Esophagus muscularis mucosa (tissue), 4 donors: Measurements from ENCODE around the gene KLHL8.

Experiments used
- EP300 ChIP-seq: sonication (generic); formaldehyde crosslinking; IDR thresholded peaks from one replicate; pipeline ENCODE4 v1.6.1; 2017; ENCODE audit warnings: antibody characterized with exemption
- POLR2AphosphoS5 ChIP-seq, 2 donors: sonication (generic); formaldehyde crosslinking; IDR thresholded peaks; one replicate each; pipeline ENCODE4 v1.6.1; 2017; ENCODE audit warnings: antibody characterized with exemption in 2 of 2
- TF ChIP-seq, protein P1 (sequence below), 3 experiments: fragments of 200-600 bp in 2 of 3; fragments of 450-650 bp in 1 of 3; sonication (generic) in 2 of 3; IDR thresholded peaks; one replicate each; pipeline ENCODE4 v1.5.1; 2017 to 2019; ENCODE audit warnings: antibody characterized with exemption in 3 of 3, mild to moderate bottlenecking in 2 of 3, moderate library complexity in 1 of 3

DNA sequence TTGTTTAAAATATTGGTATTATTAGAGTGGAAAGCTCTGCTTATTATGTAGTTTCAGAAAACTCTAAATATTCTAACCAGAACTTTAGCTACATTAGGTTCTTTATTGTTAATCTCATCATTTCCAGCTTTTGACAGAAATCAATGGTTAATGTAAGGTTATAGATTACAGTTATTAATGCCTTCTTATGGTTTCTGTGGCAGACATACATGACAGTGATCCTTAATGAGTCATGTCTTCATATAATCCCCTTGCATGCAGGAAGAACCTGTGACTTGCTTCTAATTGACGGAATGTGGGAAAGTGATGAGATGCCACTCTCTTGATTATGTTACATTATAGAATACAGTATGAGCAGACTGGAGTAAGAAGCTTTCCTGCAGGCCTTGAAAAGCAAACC is 23.5 kb downstream of the KLHL8 start:
- TF ChIP-seq, protein P1, sequence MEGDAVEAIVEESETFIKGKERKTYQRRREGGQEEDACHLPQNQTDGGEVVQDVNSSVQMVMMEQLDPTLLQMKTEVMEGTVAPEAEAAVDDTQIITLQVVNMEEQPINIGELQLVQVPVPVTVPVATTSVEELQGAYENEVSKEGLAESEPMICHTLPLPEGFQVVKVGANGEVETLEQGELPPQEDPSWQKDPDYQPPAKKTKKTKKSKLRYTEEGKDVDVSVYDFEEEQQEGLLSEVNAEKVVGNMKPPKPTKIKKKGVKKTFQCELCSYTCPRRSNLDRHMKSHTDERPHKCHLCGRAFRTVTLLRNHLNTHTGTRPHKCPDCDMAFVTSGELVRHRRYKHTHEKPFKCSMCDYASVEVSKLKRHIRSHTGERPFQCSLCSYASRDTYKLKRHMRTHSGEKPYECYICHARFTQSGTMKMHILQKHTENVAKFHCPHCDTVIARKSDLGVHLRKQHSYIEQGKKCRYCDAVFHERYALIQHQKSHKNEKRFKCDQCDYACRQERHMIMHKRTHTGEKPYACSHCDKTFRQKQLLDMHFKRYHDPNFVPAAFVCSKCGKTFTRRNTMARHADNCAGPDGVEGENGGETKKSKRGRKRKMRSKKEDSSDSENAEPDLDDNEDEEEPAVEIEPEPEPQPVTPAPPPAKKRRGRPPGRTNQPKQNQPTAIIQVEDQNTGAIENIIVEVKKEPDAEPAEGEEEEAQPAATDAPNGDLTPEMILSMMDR (IDR thresholded peaks at IDR 0.05) = no peak
- TF ChIP-seq EP300 = no peak
- no peak for TF ChIP-seq POLR2AphosphoS5 (IDR thresholded peaks at IDR 0.05)
